ENCODE results near the gene PRTG. TPM values are rescaled to one million over a fixed set of nuclear protein-coding genes. Genes with fewer than 3 reads are reported as not detected.
A peak's percentile ranks its signal among the peaks of the same experiment; 100 is the strongest.
"Not testable (repeated sequence)": the region's sequence is repeated elsewhere in the genome, so short reads cannot be mapped to it uniquely, and the experiment has no call there.

PRTG gene
- total and polyA plus RNA-seq, 5 experiments from 2014 or later: not detected

DNA sequence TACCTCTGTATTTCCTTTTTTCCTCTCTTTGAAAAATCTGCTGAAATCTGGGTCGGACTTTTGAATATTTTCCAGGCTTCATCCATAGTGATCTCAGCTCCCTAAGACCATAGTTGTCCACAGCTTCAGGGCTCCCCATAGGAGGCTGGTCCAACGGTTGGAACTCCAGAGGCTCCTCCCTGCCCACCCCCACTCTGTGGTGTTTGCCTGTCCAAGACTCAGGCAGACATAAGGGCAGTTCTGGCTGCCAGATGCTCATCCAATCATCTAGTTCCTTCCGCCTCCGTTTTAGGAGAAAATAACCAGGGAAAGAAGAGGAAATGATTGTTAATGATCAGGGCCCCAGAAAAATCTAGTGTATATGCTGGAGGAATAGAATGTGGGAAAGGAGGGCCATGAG is 27.9 kb upstream of the PRTG start:
- no peaks in the 10 kb centered on the region for H3K36me3 Mint-ChIP-seq
- DNase-seq (no peak), ATAC-seq (no peak)
- no peak overlapping the region for H3K4me3 Mint-ChIP-seq
- peaks cover 1 to 17% (median 11%) of the 10 kb centered on the region in 5 donors for H3K27me3 Mint-ChIP-seq
- peak overlapping the region in 1 of 10 donors; percentile 40 for H3K27ac Mint-ChIP-seq
- POLR2A ChIA-PET: no interaction called here
- no peaks in the 10 kb centered on the region for H3K9me3 Mint-ChIP-seq
- peaks cover 2 to 7% (median 5%) of the 10 kb centered on the region in 4 donors for H3K4me1 Mint-ChIP-seq

DNA sequence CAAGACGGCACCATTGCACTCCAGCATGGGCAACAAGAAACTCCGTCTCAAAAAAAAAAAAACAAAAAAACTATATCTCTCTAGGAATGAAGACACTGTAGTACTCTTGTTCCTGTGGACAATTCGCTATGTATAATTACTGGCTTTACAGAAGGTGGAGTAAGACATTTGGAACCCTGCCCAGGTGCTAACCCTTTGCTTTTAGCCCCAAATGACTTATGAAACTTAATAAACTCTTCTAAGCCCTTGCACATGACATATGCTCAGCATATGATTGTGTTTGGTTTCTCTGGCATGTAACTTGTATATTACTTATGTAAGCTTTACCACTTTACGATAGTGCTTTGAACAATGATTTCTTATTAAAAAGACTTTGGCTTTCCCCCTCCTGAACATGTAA is 27.3 kb upstream of the PRTG start:
- no peak overlapping the region for H3K4me3 Mint-ChIP-seq
- no peaks in the 10 kb centered on the region for H3K9me3 Mint-ChIP-seq
- POLR2A ChIA-PET: no interaction called here
- peaks cover 1 to 15% (median 11%) of the 10 kb centered on the region in 5 donors for H3K27me3 Mint-ChIP-seq
- no peaks in the 10 kb centered on the region for H3K36me3 Mint-ChIP-seq
- no peak overlapping the region for H3K27ac Mint-ChIP-seq
- ATAC-seq (no peak), DNase-seq (no peak)
- H3K4me1 Mint-ChIP-seq: peaks cover 2 to 7% (median 5%) of the 10 kb centered on the region in 4 donors

DNA sequence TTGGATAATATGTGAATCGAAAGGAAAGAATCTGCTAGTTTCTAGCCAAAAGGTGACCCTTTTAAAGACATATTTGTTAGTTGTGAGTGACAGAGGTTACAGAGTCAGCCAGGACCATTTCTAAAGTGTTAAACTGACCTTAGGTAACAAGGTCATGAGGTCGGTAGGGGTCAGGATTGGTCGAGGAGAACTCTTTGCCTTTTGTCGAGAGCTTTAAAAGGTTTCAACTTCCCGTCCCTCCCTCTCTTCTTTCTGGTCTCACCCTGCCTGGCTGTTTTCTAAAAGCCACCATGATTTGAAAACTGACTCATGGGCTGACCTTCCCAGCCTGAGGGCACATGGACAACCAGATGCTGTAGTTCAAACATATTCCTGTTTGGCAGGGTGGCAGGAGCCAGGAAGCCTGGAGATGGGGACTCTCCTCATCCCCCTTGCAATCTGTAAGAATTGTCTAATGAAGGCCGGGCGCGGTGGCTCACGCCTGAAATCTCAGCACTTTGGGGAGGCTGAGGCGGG is 25.8 kb upstream of the PRTG start:
- Mint-ChIP-seq H3K27me3 (peaks cover 0 to 15% (median 11%) of the 10 kb centered on the region in 5 donors), H3K27ac (no peak overlapping the region), H3K4me1 (peaks cover 2 to 7% (median 5%) of the 10 kb centered on the region in 4 donors), H3K9me3 (no peaks in the 10 kb centered on the region), H3K4me3 (no peak overlapping the region), H3K36me3 (no peaks in the 10 kb centered on the region)
- POLR2A ChIA-PET: no interaction called here
- ATAC-seq (no peak), DNase-seq (no peak)

DNA sequence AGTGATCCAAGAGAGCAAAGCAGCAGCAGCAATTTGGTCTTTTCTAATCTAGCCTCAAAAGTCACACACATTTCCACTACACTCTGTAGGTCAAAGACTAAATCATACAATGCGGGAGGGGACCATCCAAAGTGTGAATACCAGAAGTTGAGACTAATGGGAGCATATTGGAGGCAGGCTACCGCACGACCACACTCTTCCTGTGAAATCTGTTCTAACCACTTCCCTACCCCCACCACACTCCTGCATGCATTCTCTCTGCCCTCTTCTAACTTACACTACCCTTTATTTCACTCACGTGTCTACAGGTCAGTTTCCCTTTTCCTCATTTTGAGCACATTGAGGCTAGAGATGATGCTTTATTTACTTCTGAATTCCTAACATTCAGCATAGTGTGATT is 23.7 kb upstream of the PRTG start:
- peaks cover 0 to 12% (median 9%) of the 10 kb centered on the region in 5 donors for H3K27me3 Mint-ChIP-seq
- no peaks in the 10 kb centered on the region for H3K9me3 Mint-ChIP-seq
- H3K4me3 Mint-ChIP-seq: no peak overlapping the region
- no peak overlapping the region for H3K27ac Mint-ChIP-seq
- no peaks in the 10 kb centered on the region for H3K36me3 Mint-ChIP-seq
- ATAC-seq (no peak), DNase-seq (no peak)
- POLR2A ChIA-PET: no interaction called here
- peaks cover 2 to 7% (median 5%) of the 10 kb centered on the region in 4 donors for H3K4me1 Mint-ChIP-seq

DNA sequence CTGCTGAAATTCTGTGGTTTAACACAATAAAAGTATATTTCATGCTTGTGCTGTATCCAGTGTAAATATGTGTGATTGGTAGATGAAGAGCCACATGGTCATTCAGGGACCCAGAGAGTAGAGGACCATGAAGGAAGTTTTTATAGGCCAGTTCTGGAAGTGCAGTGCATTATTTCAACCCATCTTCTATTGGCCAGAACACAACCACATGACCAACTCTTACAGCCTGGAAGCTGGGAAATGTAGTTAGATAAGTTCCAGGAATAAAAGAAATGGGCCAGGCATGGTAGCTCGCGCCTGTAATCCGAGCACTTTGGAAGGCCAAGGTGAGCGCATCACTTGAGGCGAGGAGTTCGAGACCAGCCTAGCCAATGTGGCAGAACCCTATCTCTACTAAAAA is 21.4 kb upstream of the PRTG start:
- peaks cover 2 to 7% (median 5%) of the 10 kb centered on the region in 4 donors for H3K4me1 Mint-ChIP-seq
- H3K27ac Mint-ChIP-seq: no peak overlapping the region
- DNase-seq (no peak), ATAC-seq (no peak)
- H3K9me3 Mint-ChIP-seq: no peaks in the 10 kb centered on the region
- POLR2A ChIA-PET: no interaction called here
- H3K4me3 Mint-ChIP-seq: no peak overlapping the region
- no peaks in the 10 kb centered on the region for H3K36me3 Mint-ChIP-seq
- H3K27me3 Mint-ChIP-seq: peaks cover 0 to 2% (median 0%) of the 10 kb centered on the region in 5 donors

DNA sequence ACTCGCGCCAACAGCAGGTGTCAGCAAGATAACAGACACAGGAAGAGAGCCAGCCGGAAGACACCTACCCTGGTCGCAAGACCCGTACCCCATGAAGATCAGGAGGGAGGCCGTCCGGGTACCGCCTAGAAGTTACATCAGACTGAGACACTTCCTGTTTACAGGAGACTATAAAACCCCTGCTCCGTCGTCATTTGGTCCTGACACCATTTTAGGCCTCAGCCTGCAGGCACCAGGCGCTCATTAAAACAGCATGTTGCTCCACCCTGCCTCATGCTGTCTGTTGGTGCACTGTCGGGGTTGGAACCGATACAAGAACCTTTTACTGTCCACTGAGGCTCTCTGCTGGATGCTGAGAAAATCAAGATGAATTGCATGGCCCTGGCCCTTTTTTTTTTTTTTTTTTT is 15.6 kb upstream of the PRTG start:
- H3K36me3 Mint-ChIP-seq: no peaks in the 10 kb centered on the region
- H3K27me3 Mint-ChIP-seq: peaks cover 3 to 11% (median 5%) of the 10 kb centered on the region in 5 donors
- DNase-seq (no peak), ATAC-seq (no peak)
- H3K9me3 Mint-ChIP-seq: no peaks in the 10 kb centered on the region
- POLR2A ChIA-PET: no interaction called here
- H3K4me1 Mint-ChIP-seq: no peaks in the 10 kb centered on the region
- H3K27ac Mint-ChIP-seq: no peak overlapping the region
- no peak overlapping the region for H3K4me3 Mint-ChIP-seq

DNA sequence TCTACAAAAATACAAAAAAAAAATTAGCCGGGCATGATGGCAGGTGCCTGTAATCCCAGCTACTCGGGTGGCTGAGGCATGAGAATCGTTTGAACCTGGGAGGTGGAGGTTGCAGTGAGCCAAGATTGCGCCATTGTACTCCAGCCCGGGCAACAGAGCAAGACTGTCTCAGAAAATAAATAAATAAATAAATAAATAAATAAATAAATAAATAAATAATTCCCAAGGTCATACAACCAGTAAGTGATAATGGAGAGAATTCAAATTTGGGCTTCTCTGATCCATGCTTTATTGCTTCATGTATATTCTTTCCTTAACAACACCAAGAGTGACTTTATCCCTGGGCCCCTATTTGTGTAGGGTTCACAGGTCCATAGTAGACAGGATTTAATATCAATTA is 10.5 kb upstream of the PRTG start:
- H3K36me3 Mint-ChIP-seq, POLR2A ChIA-PET, H3K4me1 Mint-ChIP-seq, H3K9me3 Mint-ChIP-seq, DNase-seq, ATAC-seq, H3K4me3 Mint-ChIP-seq, H3K27ac Mint-ChIP-seq: not testable (repeated sequence)
- peaks cover 2 to 21% (median 13%) of the 10 kb centered on the region in 5 donors for H3K27me3 Mint-ChIP-seq

DNA sequence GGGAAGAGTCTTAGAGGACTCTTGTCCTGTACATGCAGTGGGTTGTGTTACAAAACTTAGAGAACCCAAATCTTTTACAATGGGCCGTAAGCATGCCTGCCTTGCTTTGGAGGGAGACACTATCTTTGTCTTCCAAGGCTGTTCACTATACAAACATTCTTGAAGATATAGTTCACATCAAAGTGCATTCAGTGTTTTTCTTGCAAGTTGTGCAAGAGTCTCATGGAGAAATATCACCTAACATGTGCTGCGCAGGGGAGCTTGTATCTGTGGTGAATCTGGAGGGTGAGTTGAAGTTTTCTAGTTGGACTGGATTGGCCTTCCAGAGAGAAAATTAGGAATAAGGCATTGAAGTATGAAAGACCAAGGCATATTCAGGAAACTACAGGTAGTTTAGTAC is 7.8 kb upstream of the PRTG start:
- no peaks in the 10 kb centered on the region for H3K4me1 Mint-ChIP-seq
- DNase-seq: no peak
- ATAC-seq: no peak
- no peak overlapping the region for H3K27ac Mint-ChIP-seq
- no peak overlapping the region for H3K4me3 Mint-ChIP-seq
- no peaks in the 10 kb centered on the region for H3K9me3 Mint-ChIP-seq
- peaks cover 5 to 18% (median 10%) of the 10 kb centered on the region in 5 donors for H3K27me3 Mint-ChIP-seq
- POLR2A ChIA-PET: no interaction called here
- no peaks in the 10 kb centered on the region for H3K36me3 Mint-ChIP-seq

DNA sequence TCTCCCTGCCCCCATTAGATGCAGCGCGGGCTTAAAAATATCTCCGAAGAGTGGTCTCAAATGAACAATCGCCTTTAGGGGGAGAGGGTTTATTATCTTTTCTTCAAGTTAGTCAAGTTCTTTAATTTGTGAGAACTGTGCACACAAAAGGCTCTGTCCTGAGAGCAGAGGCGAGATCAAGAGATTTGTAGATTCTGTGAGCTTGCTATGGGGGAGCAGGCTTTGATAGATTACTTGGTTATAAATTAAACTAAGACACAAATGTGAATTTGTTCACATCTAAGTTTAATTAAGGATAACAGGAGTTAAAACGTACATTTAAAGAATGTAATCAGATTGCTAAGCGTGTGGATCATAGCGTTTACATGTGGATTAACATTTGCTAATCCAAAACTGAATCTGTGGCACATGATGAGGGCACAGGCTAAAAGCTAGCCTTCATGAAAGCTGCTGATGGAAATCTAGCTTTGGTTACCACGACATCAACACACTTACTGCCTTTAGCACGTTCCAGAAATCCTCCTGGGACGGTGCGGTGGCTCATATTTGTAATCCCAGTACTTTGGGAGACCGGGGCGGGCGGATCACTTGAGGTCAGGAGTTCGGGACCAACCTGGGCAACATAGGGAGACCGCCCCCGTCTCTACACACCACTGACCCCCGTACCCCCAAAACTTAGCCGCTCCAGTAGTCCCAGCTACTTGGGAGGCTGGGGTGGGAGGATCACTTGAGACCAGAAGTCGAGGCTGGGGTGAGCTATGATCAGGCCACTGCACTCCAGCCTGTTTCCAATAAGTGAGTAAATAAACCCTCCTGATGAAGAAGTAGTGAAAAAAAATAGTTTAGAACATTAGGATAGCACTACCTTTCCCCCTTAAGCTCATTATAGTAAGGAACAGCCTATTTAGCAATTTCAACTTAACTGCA is 1.0 kb upstream of the PRTG start:
- H3K4me1 Mint-ChIP-seq: peaks cover 2 to 6% (median 5%) of the 10 kb centered on the region in 4 donors
- peak overlapping the region; percentile 38 to 81 (median 68) for H3K4me3 Mint-ChIP-seq
- ATAC-seq (no peak), DNase-seq (no peak)
- POLR2A ChIA-PET: no interaction called here
- H3K9me3 Mint-ChIP-seq: no peaks in the 10 kb centered on the region
- peaks cover 19 to 29% (median 24%) of the 10 kb centered on the region in 5 donors for H3K27me3 Mint-ChIP-seq
- H3K36me3 Mint-ChIP-seq: no peaks in the 10 kb centered on the region
- H3K27ac Mint-ChIP-seq: peak overlapping the region in 1 of 10 donors; percentile 40

DNA sequence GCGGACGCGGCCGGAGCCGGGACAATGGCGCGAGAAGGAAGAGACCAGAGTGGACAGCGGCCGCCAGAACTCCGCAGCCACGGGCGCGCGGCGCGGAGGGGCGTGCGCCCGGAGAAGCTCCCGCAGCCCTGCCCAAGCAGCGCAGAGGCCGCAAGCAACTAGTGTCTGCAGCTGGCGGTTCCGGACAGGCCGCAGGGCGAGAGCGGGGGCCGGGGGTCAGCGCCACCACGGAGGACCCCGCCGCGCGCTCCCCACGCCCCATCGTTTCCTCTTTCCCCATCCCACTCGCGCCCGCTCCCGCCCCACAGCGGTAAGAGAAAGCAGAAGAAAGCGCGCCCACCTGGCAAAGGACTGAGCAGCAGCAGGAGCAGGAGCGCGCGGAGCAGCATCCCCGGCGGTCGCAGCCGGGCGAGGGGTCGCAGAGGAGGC is 440 bp downstream of the PRTG start:
- Mint-ChIP-seq H3K4me1 (peaks cover 2 to 6% (median 5%) of the 10 kb centered on the region in 4 donors), H3K36me3 (no peaks in the 10 kb centered on the region), H3K27ac (no peak overlapping the region), H3K9me3 (no peaks in the 10 kb centered on the region), H3K4me3 (peak overlapping the region in 9 of 10 donors; percentile 39 to 80 (median 71)), H3K27me3 (peaks cover 19 to 33% (median 29%) of the 10 kb centered on the region in 5 donors)
- DNase-seq (peak in 4 of 10 donors; percentile 2 to 17 (median 5)), ATAC-seq (peak; percentile 37 to 48)
- POLR2A ChIA-PET: no interaction called here

DNA sequence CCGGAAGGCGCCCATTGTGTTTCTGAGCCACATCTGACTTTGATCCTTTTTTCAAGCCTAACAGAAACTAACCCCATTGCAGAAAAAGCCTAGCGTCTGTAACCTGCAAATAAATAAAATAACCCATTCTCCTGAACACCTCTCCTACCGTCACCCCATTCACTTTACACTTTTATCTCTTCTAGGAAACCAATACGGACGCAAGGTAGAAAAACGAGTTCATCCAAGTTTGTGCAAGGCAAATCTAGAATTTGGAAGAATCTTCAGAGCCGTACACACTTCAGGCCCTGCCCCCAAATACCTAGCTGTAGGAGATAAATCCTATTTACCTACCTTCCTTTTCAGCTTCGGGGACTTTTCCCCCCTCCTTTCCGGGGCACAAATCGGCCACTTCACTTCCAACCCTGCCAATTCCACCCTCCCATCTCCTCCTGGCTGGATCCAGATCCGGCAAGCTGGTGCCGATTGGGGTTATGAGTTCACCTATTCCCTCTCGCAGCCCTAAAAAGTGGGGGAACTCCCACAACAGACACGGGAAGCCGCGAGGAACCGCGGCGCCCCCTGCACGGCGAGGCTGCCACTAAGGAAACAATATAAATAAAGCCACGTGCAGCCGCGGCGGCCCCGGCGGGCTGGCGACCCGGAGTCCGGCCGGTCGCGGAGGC is 987 bp downstream of the PRTG start:
- H3K27me3 Mint-ChIP-seq: peaks cover 19 to 33% (median 29%) of the 10 kb centered on the region in 5 donors
- no peak overlapping the region for H3K27ac Mint-ChIP-seq
- POLR2A ChIA-PET: no interaction called here
- ATAC-seq (peak; percentile 60 to 67), DNase-seq (peak in 3 of 10 donors; percentile 4 to 17 (median 5))
- peaks cover 2 to 6% (median 5%) of the 10 kb centered on the region in 4 donors for H3K4me1 Mint-ChIP-seq
- no peak overlapping the region for H3K4me3 Mint-ChIP-seq
- no peaks in the 10 kb centered on the region for H3K9me3 Mint-ChIP-seq
- H3K36me3 Mint-ChIP-seq: no peaks in the 10 kb centered on the region

DNA sequence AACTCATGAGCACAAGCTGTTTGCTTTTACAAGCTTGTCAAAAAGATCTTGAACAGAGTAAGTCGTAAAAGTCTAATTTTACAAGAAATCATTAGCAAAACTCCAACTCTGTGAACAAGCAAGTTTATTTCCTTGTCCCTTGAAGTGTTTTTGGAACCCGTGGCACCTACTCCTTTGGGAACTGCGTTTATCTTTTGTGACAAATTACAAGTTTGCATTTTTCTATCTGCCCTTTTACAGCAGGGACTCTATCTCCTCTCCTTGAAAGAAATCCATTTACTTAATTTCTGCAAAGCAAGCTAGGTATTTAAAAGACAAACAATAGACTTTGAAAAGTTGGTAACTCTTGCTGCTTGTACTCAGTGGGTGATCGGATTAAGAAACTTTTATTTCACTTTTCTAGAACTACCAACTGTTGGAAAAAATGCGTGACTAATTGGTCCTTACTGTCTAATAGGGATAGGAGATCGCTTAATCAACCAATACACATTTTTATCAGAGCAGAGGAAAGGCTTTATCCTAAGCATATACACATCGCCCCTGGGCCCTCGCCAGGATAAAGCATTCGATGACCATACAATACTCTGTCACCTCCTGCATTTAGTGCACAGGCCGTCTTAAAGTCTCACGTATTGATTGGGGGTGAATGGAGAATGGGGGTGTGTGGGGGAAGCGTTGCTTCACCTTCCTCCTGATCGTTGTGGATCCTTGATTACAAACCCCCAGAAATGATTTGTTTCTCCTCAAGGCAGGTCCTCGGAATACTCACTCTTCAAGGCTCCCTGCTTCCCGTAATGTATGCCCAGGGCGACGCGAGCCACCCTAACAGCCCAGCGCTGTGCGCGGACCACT is 1.7 kb downstream of the PRTG start:
- H3K27ac Mint-ChIP-seq: no peak overlapping the region
- H3K36me3 Mint-ChIP-seq: no peaks in the 10 kb centered on the region
- peaks cover 2 to 6% (median 5%) of the 10 kb centered on the region in 4 donors for H3K4me1 Mint-ChIP-seq
- no peak for ATAC-seq
- H3K27me3 Mint-ChIP-seq: peaks cover 19 to 33% (median 29%) of the 10 kb centered on the region in 5 donors
- no peaks in the 10 kb centered on the region for H3K9me3 Mint-ChIP-seq
- DNase-seq: peak in 1 of 10 donors; percentile 0
- H3K4me3 Mint-ChIP-seq: no peak overlapping the region
- POLR2A ChIA-PET: no interaction called here

Data from naive thymus-derived CD8-positive, alpha-beta T cell (primary cell).